ENCODE data around the gene IER3IP1. TPM values are rescaled to one million over a fixed set of nuclear protein-coding genes. Genes with fewer than 3 reads are reported as not detected.

IER3IP1 gene
- 8.6 and 8.8 TPM in 2 replicates for total RNA-seq

- intact Hi-C loops (cut with micrococcal nuclease): loop anchor here (1.0 to 2.0 kb wide), 3 partner anchors 13 to 755 kb away; partner anchors contain the start of genes HDHD2 and SMAD2
- Mint-ChIP-seq H3K4me3 (no peak within 1 kb of the TSS), H3K4me1 (peaks cover 2% of the 10 kb centered on the region), H3K27me3 (peaks cover 6% of the 10 kb centered on the region), H3K9me3 (no peaks in the 10 kb centered on the region), H3K27ac (peak within 1 kb of the TSS; percentile 73), H3K36me3 (ENCODE audit: low read depth) (peaks cover 5% of the 10 kb centered on the region)
- no peak for TF ChIP-seq CTCF (IDR thresholded peaks at IDR 0.05)
- CTCF ChIA-PET: no interaction called here
- POLR2A ChIA-PET: no interaction called here
- ATAC-seq (ENCODE audit: low read depth) (peak; percentile 97), DNase-seq (peak; percentile 86)
Observed at GRCh38 chr18:47175898-47176575, at the start of gene IER3IP1. Gene IER3IP1, minus strand, starts transcription at chr18:47176364. Its CDS starts 87 bp downstream, at chr18:47176277.

GRCh38 chr18:47215554-47216138, 39.5 kb upstream of the IER3IP1 start:
- H3K36me3 Mint-ChIP-seq (ENCODE audit: low read depth): no peaks in the 10 kb centered on the region
- CTCF ChIA-PET: interaction anchor here (0.7 to 3.6 kb wide), 7 partner anchors 11 to 540 kb away, joined by 3 to 27 read pairs (median 6); no protein-coding TSS in a partner anchor
- intact Hi-C loops (cut with micrococcal nuclease): loop anchor here (1.0 kb wide), 2 partner anchors 534 to 541 kb away; no protein-coding TSS in a partner anchor
- POLR2A ChIA-PET: no interaction called here
- H3K9me3 Mint-ChIP-seq: no peaks in the 10 kb centered on the region
- no peak for DNase-seq
- no peak overlapping the region for H3K4me3 Mint-ChIP-seq
- ATAC-seq (ENCODE audit: low read depth): peak; percentile 31
- H3K27ac Mint-ChIP-seq: no peak overlapping the region
- TF ChIP-seq CTCF (IDR thresholded peaks at IDR 0.05): no peak
- H3K27me3 Mint-ChIP-seq: peaks cover 36% of the 10 kb centered on the region
- no peaks in the 10 kb centered on the region for H3K4me1 Mint-ChIP-seq

- H3K36me3 Mint-ChIP-seq (ENCODE audit: low read depth): no peaks in the 10 kb centered on the region
- H3K9me3 Mint-ChIP-seq: no peaks in the 10 kb centered on the region
- intact Hi-C loops (cut with micrococcal nuclease): no loop called here
- ATAC-seq (ENCODE audit: low read depth) (no peak), DNase-seq (no peak)
- ChIA-PET POLR2A (no interaction called here), CTCF (no interaction called here)
- H3K27ac Mint-ChIP-seq: no peak overlapping the region
- TF ChIP-seq CTCF (IDR thresholded peaks at IDR 0.05): no peak
- no peak overlapping the region for H3K4me3 Mint-ChIP-seq
- no peaks in the 10 kb centered on the region for H3K4me1 Mint-ChIP-seq
- peaks cover 33% of the 10 kb centered on the region for H3K27me3 Mint-ChIP-seq
Observed at GRCh38 chr18:47209171-47209570, 33.0 kb upstream of the IER3IP1 start.

- ChIA-PET CTCF (interaction anchor here (1.3 to 2.5 kb wide), 2 partner anchors 107 to 156 kb away, joined by 3 to 6 read pairs; no protein-coding TSS in a partner anchor), POLR2A (no interaction called here)
- TF ChIP-seq CTCF (IDR thresholded peaks at IDR 0.05): no peak
- Mint-ChIP-seq H3K36me3 (ENCODE audit: low read depth) (no peaks in the 10 kb centered on the region), H3K4me1 (no peaks in the 10 kb centered on the region), H3K4me3 (no peak overlapping the region), H3K9me3 (no peaks in the 10 kb centered on the region), H3K27ac (no peak overlapping the region), H3K27me3 (peaks cover 25% of the 10 kb centered on the region)
- intact Hi-C loops (cut with micrococcal nuclease): no loop called here
- ATAC-seq (ENCODE audit: low read depth): no peak
- DNase-seq: no peak
Observed at GRCh38 chr18:47206945-47207637, 30.9 kb upstream of the IER3IP1 start.
